Measurements from ENCODE around the gene HMGXB4. TPM values are rescaled to one million over a fixed set of nuclear protein-coding genes. Genes with fewer than 3 reads are reported as not detected.
"Not testable (repeated sequence)": the region's sequence is repeated elsewhere in the genome, so short reads cannot be mapped to it uniquely, and the experiment has no call there.

HMGXB4 gene
- polyA plus RNA-seq, 6 donors from 2014 or later = 12.1 to 20.9 (median 16.5) TPM

- Mint-ChIP-seq H3K27me3 (peaks cover 35 to 48% (median 42%) of the 10 kb centered on the region in 3 donors), H3K36me3 (peaks cover 0 to 8% of the 10 kb centered on the region in 2 donors)
- ATAC-seq (ENCODE audit: low read depth in 2 of 2) = no peak
Measured at GRCh38 chr22:35229865-35230264, 27.4 kb upstream of the HMGXB4 start.

DNA sequence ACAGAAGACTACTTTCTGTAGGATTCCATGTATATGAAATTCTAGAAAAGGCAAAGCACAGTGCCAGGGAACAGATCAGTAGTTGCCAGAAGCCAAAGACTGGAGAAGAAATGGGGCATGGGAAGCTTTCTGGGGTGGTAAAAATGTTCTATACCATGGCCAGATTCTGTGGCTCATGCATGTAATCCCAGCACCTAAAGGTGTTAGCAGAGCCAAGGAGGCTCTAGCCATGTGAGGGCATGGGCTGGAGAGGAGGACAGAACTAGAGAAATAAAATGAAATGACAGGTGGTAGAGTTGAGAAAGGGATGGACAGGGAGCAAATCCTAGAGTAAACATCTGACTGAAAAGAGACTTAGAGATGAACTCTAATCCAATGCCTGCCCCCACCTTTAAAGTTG is 26.9 kb upstream of the HMGXB4 start:
- DNase-seq (no peak), ATAC-seq (ENCODE audit: low read depth in 2 of 2) (no peak)
- peaks cover 31 to 44% (median 42%) of the 10 kb centered on the region in 3 donors for H3K27me3 Mint-ChIP-seq
- H3K27ac Mint-ChIP-seq = peak overlapping the region in 1 of 6 donors; percentile 81
- H3K4me3 Mint-ChIP-seq = no peak overlapping the region
- peaks cover 0 to 10% (median 6%) of the 10 kb centered on the region in 3 donors for H3K4me1 Mint-ChIP-seq
- H3K9me3 Mint-ChIP-seq = peaks cover 4 to 11% (median 8%) of the 10 kb centered on the region in 7 donors
- peaks cover 0 to 8% of the 10 kb centered on the region in 2 donors for H3K36me3 Mint-ChIP-seq

More at GRCh38 chr22:35229865-35230264, 27.4 kb upstream of the HMGXB4 start:
- Mint-ChIP-seq H3K4me3 (no peak overlapping the region), H3K9me3 (peaks cover 0 to 9% (median 6%) of the 10 kb centered on the region in 7 donors), H3K4me1 (peaks cover 0 to 10% (median 6%) of the 10 kb centered on the region in 3 donors), H3K27ac (no peak overlapping the region)
- no peak for DNase-seq

DNA sequence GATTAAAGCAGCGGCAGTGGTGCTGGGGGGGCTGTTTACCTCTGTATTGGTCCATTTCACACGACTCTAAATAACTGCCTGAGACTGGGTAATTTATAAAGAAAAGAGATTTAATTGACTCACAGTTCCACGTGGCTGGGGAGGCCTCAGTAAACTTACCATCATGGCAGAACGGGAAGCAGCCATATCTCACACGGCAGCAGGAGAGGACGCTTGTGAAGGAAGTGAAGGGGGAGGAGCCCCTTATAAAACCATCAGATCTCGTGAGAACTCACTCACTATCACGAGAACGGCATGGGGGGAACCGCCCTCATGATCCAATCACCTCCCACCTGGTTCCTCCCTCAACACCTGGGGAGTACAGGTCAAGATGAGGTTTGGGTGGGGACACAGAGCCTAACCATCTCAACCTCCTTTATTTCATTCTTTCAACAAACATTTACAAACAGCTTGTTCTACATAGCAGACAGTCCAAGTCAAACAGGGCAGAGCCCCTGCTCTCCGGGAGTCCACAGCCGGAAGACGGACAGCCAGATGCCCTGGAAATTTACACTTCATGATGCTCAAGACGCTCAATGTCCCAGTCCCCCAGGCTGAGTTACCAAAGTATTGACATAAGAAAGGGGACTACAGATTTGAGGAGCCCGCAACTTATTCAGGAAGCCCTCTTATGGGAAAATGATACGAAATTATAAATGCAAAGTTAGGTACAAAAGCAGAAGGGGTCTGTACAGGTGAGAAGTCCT is 26.3 kb upstream of the HMGXB4 start:
- no peak for DNase-seq
- Mint-ChIP-seq H3K27ac (no peak overlapping the region), H3K4me1 (peaks cover 0 to 10% (median 6%) of the 10 kb centered on the region in 3 donors), H3K36me3 (peaks cover 0 to 8% of the 10 kb centered on the region in 2 donors), H3K4me3 (no peak overlapping the region), H3K27me3 (peaks cover 29 to 45% (median 43%) of the 10 kb centered on the region in 3 donors), H3K9me3 (peaks cover 4 to 12% (median 9%) of the 10 kb centered on the region in 7 donors)
- no peak for ATAC-seq (ENCODE audit: low read depth in 2 of 2)

- DNase-seq = peak; percentile 44
- peaks cover 0 to 8% of the 10 kb centered on the region in 2 donors for H3K36me3 Mint-ChIP-seq
- H3K4me3 Mint-ChIP-seq = no peak overlapping the region
- ATAC-seq (ENCODE audit: low read depth in 2 of 2) = peak; percentile 65 to 81
- peaks cover 0 to 10% (median 6%) of the 10 kb centered on the region in 3 donors for H3K4me1 Mint-ChIP-seq
- H3K9me3 Mint-ChIP-seq = peaks cover 6 to 12% (median 11%) of the 10 kb centered on the region in 7 donors
- H3K27ac Mint-ChIP-seq = no peak overlapping the region
- H3K27me3 Mint-ChIP-seq = peaks cover 35 to 51% (median 38%) of the 10 kb centered on the region in 3 donors
Measured at GRCh38 chr22:35231585-35232084, 25.7 kb upstream of the HMGXB4 start.

- H3K27me3 Mint-ChIP-seq = peaks cover 30 to 79% (median 61%) of the 10 kb centered on the region in 3 donors
- peaks cover 0 to 22% (median 9%) of the 10 kb centered on the region in 7 donors for H3K9me3 Mint-ChIP-seq
Measured at GRCh38 chr22:35238749-35239148, 18.5 kb upstream of the HMGXB4 start.

DNA sequence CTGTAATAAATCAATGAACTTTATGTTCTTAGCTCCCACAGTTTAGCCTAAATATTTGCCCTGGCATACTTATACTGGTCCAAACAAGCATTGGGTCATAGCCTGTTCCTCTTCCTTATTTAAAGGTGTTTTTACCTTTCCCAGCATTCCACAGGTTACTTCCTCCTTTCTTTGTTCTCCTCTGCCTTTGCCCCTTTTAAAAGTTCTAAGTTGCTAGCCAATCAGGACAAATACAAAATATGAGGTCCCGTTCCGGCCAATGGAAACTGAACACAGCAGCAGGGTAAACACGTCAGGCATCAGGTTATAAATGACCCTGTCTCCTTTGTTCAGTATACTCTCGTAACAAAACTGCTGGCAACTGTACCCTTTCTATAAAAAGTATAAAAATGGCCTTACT is 12.8 kb upstream of the HMGXB4 start:
- not testable (repeated sequence) for H3K36me3 Mint-ChIP-seq; ATAC-seq (ENCODE audit: low read depth in 2 of 2); DNase-seq; H3K9me3 Mint-ChIP-seq; H3K4me1 Mint-ChIP-seq; H3K4me3 Mint-ChIP-seq
- Mint-ChIP-seq H3K27me3 (peaks cover 23 to 58% (median 57%) of the 10 kb centered on the region in 3 donors), H3K27ac (peak overlapping the region in 1 of 6 donors; percentile 73)

More at GRCh38 chr22:35238749-35239148, 18.5 kb upstream of the HMGXB4 start:
- H3K4me1 Mint-ChIP-seq; H3K4me3 Mint-ChIP-seq; H3K36me3 Mint-ChIP-seq; ATAC-seq (ENCODE audit: low read depth in 2 of 2); H3K27ac Mint-ChIP-seq; DNase-seq: not testable (repeated sequence)

DNA sequence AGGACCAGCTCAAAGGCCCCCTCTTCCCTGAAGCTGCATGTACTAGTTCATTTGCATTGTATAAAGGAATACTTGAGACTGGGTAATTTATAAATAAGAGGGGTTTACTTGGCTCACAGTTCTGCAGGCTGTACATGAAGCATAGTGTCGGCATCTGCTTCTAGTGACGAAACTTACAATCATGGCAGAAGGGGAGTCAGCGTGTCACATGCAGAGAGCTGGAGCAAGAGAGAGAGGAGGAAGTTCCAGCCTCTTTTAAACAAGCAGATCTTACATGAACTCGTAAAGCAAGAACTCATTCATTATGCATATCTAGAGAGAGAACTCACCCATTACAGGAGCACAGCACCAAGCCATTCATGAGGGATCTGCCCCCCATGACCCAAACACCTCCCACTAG is 7.1 kb upstream of the HMGXB4 start:
- Mint-ChIP-seq H3K36me3 (no peaks in the 10 kb centered on the region), H3K27me3 (peaks cover 13 to 22% (median 19%) of the 10 kb centered on the region in 3 donors), H3K27ac (no peak overlapping the region), H3K4me1 (no peaks in the 10 kb centered on the region), H3K9me3 (no peaks in the 10 kb centered on the region), H3K4me3 (no peak overlapping the region)
- no peak for ATAC-seq (ENCODE audit: low read depth in 2 of 2)
- DNase-seq = no peak

DNA sequence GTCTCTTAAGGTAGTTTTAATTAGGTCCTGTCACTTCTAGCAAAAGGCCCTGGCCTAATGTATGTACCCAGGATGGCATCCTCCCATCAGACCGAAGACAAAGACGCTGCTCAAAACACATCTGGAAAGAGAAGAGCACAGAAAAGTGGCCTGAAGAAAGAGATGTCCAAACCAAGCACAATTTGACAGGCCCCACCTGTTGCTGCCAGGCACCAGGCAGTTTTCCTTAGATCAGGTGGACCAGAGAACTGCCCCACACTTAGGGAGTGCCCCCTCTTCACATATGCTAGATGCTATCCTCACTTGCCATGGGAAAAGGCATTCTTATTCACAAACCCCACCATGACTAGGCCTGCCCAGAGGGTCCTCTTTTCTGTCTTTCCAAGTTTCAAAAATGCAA is 3.3 kb upstream of the HMGXB4 start:
- peaks cover 15 to 18% (median 16%) of the 10 kb centered on the region in 3 donors for H3K4me1 Mint-ChIP-seq
- H3K4me3 Mint-ChIP-seq = peak overlapping the region in 1 of 8 donors; percentile 14
- H3K9me3 Mint-ChIP-seq = no peaks in the 10 kb centered on the region
- DNase-seq (no peak), ATAC-seq (ENCODE audit: low read depth in 2 of 2) (no peak)
- no peak overlapping the region for H3K27ac Mint-ChIP-seq
- peaks cover 0 to 4% (median 0%) of the 10 kb centered on the region in 3 donors for H3K27me3 Mint-ChIP-seq
- no peaks in the 10 kb centered on the region for H3K36me3 Mint-ChIP-seq

DNA sequence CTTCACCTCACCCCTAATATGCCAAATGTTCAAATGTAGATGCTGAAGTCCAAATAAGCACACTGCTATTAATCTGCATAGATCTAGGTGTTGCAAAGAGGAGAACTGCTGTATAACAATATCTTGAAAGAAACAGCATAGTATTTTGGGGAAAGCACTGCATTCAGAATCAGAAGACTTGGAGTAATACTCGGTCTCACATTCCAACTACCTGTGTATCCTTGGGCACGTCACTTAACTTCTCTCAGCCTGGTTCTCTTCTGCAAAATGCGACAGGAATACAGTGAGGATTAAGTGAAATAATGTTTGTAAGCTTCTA is 332 bp upstream of the HMGXB4 start:
- H3K4me3 Mint-ChIP-seq = peak overlapping the region; percentile 89 to 97 (median 92)
- ATAC-seq (ENCODE audit: low read depth in 2 of 2) (peak; percentile 1 to 2), DNase-seq (no peak)
- peaks cover 16 to 27% (median 20%) of the 10 kb centered on the region in 3 donors for H3K4me1 Mint-ChIP-seq
- peak overlapping the region; percentile 91 to 98 (median 96) for H3K27ac Mint-ChIP-seq
- no peaks in the 10 kb centered on the region for H3K9me3 Mint-ChIP-seq
- H3K36me3 Mint-ChIP-seq = no peaks in the 10 kb centered on the region
- no peaks in the 10 kb centered on the region for H3K27me3 Mint-ChIP-seq

GRCh38 chr22:35258191-35258988 is 1.1 kb downstream of the HMGXB4 start:
- Mint-ChIP-seq H3K4me3 (peak overlapping the region; percentile 89 to 96 (median 91)), H3K27ac (peak overlapping the region; percentile 85 to 96 (median 94)), H3K9me3 (no peaks in the 10 kb centered on the region), H3K4me1 (peaks cover 16 to 27% (median 20%) of the 10 kb centered on the region in 3 donors), H3K36me3 (peaks cover under 1% of the 10 kb centered on the region in 2 donors), H3K27me3 (no peaks in the 10 kb centered on the region)
- no peak for ATAC-seq (ENCODE audit: low read depth in 2 of 2)
- DNase-seq = no peak

DNA sequence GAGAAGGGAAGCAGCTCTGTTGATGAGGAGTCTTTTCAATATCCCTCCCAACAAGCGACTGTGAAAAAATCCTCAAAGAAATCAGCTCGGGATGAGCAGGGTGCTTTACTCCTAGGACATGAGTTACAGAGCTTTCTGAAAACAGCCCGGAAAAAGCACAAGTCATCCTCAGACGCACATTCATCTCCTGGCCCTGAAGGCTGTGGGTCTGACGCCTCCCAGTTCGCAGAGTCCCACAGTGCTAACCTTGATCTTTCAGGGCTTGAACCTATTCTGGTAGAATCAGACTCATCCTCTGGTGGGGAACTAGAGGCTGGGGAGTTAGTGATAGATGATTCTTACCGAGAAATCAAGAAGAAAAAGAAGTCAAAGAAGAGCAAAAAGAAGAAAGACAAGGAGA is 7.7 kb downstream of the HMGXB4 start:
- Mint-ChIP-seq H3K36me3 (peaks cover 32 to 49% of the 10 kb centered on the region in 2 donors), H3K27ac (peak overlapping the region in 2 of 6 donors; percentile 4 to 12), H3K27me3 (no peaks in the 10 kb centered on the region), H3K9me3 (no peaks in the 10 kb centered on the region), H3K4me1 (peaks cover 5 to 10% (median 9%) of the 10 kb centered on the region in 3 donors), H3K4me3 (no peak overlapping the region)
- DNase-seq = no peak
- no peak for ATAC-seq (ENCODE audit: low read depth in 2 of 2)

DNA sequence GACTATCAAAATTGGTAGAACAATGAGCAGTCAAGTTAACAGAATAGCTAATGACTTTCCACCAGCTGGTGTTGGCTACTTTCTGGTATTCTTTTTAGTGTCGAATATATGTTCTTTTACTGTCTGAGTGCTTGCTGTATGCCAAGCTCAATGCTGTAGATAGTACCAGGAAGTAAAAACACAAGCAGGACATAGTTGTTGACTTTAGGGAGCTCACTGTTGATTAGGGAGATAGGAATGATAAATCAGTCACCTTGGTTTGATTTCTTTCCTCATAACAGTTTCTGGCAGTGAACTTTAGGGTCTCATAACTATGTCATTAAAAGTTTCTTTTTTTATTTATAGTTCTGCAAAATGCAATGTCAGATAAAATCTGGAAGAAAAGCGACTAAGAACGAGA is 9.0 kb downstream of the HMGXB4 start:
- Mint-ChIP-seq H3K27me3 (no peaks in the 10 kb centered on the region), H3K4me1 (peaks cover 5 to 10% (median 9%) of the 10 kb centered on the region in 3 donors), H3K27ac (no peak overlapping the region), H3K4me3 (no peak overlapping the region), H3K9me3 (no peaks in the 10 kb centered on the region), H3K36me3 (peaks cover 32 to 49% of the 10 kb centered on the region in 2 donors)
- ATAC-seq (ENCODE audit: low read depth in 2 of 2) (no peak), DNase-seq (no peak)

GRCh38 chr22:35269630-35270029 is 12.3 kb downstream of the HMGXB4 start:
- H3K4me3 Mint-ChIP-seq = no peak overlapping the region
- DNase-seq (no peak), ATAC-seq (ENCODE audit: low read depth in 2 of 2) (no peak)
- H3K9me3 Mint-ChIP-seq = no peaks in the 10 kb centered on the region
- H3K27me3 Mint-ChIP-seq = no peaks in the 10 kb centered on the region
- H3K4me1 Mint-ChIP-seq = peaks cover 5 to 15% (median 9%) of the 10 kb centered on the region in 3 donors
- H3K27ac Mint-ChIP-seq = peak overlapping the region in 1 of 6 donors; percentile 75
- peaks cover 20 to 47% of the 10 kb centered on the region in 2 donors for H3K36me3 Mint-ChIP-seq
